RWPE1 (cell line): ENCODE results near the gene HCN4.
A peak's percentile ranks its signal among the peaks of the same experiment; 100 is the strongest.

ENCODE experiments used
- CTCF ChIA-PET: fragments of 350-600 bp; sonication (Branson Sonifier 250); formaldehyde crosslinking; extraction: SDS; loops from one replicate; lab custom pipeline; 2021; lab: Yijun Ruan, JAX
- POLR2A ChIA-PET: fragments of 400-600 bp; formaldehyde crosslinking; extraction: SDS; loops from one replicate; lab custom pipeline; 2020; ENCODE audit warnings: antibody characterized with exemption; ENCODE audit not compliant: low non-redundant PET; lab: Yijun Ruan, JAX
- DNase-seq: peaks from one replicate; pipeline ENCODE4 v3.0.0; 2012; ENCODE audit warnings: low spot score
- H3K27ac ChIP-seq: fragments of 450-650 bp; 2 replicates; pipeline ENCODE4 v1.5.1; 2017
- CTCF ChIP-seq: fragments of 450-650 bp; conservative IDR thresholded peaks from 2 replicates; pipeline ENCODE4 v1.5.1; 2017; ENCODE audit warnings: low read depth, mild to moderate bottlenecking

Gene HCN4

GRCh38 chr15:73282567-73283365, 86.0 kb downstream of the HCN4 start:
- DNase-seq, result no peak
- TF ChIP-seq CTCF, result no peak
- H3K27ac ChIP-seq, result no peak overlapping the region
- ChIA-PET CTCF (interaction anchor here (0.8 kb wide), 2 partner anchors 278 to 500 kb away, joined by 3 to 6 read pairs; no protein-coding TSS in a partner anchor), POLR2A (no interaction called here)

GRCh38 chr15:73275862-73276261, 92.9 kb downstream of the HCN4 start:
- no peak for TF ChIP-seq CTCF
- ChIA-PET CTCF (no interaction called here), POLR2A (no interaction called here)
- H3K27ac ChIP-seq, result no peak overlapping the region
- DNase-seq, result no peak

GRCh38 chr15:73273181-73274002, 95.4 kb downstream of the HCN4 start:
- POLR2A ChIA-PET, result no interaction called here
- CTCF ChIA-PET, result interaction anchor here (0.6 to 1.0 kb wide), 10 partner anchors 16 to 1036 kb away, joined by 3 to 4 read pairs (median 3); no protein-coding TSS in a partner anchor
- peak; percentile 55 for DNase-seq
- TF ChIP-seq CTCF, result peak; percentile 84
- H3K27ac ChIP-seq, result no peak overlapping the region

- DNase-seq, result no peak
- no peak for TF ChIP-seq CTCF
- ChIA-PET POLR2A (no interaction called here), CTCF (no interaction called here)
- H3K27ac ChIP-seq, result no peak overlapping the region
Observed at GRCh38 chr15:73270366-73271097, 98.2 kb downstream of the HCN4 start.
